Stimulated activated CD8-positive, alpha-beta memory T cell treated with anti-CD3 and anti-CD28 coated beads, Interleukin-12 subunit alpha, Interleukin-12 subunit beta, amount 100 ng/mL, for 24 hours (primary cell): ENCODE measurements around the gene OPCML.

Experiments used
- DNase-seq: peaks from one replicate; pipeline ENCODE4 v3.0.0-alpha.2; 2020; ENCODE audit errors: extremely low read depth

Gene OPCML

DNA sequence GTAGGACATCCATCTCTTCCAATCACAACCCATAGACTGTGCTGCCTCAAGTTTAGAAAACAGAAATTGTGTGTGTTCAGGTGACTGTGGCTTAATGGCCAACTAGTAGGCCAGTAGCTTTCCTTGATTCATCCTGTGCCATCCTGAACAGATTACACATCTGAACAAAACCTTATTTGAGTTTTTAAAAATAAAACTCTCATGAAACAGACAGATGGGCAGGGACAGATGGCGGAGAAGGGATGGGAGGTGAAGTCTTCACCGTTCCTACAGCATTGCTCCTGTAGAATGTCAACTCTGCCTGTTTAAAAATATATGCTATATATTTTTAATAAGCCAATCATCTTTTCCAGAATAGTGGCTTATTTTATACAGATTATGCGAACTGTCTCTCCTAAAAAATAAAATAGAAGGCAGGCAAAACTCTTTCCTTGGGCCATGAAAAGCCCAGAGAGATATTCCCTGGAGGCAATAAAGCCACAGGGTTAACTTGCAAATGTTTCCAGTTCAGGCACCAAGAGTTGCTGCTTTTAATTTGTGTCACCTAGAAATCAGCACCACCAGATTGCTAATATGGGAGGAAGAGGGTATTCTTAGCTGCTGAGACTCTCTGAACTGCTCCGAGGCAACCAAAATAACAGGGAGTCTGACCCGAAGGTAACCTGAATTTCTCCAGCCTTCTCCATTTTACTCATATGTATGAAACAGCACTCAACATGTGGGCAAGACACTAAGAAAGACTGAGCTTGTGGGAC lies 861.2 kb downstream of the OPCML start:
- DNase-seq, result no peak

GRCh38 chr11:132669949-132670348 lies 862.4 kb downstream of the OPCML start:
- DNase-seq, result no peak

- DNase-seq, result no peak
These were observed 867.1 kb downstream of the OPCML start for GRCh38 chr11:132665205-132665604.

- no peak for DNase-seq
These were observed 873.6 kb downstream of the OPCML start for GRCh38 chr11:132658696-132659095.

- DNase-seq, result no peak
These were observed 874.3 kb downstream of the OPCML start for GRCh38 chr11:132658004-132658403.

- no peak for DNase-seq
These were observed 877.0 kb downstream of the OPCML start for GRCh38 chr11:132655187-132655855.

DNA sequence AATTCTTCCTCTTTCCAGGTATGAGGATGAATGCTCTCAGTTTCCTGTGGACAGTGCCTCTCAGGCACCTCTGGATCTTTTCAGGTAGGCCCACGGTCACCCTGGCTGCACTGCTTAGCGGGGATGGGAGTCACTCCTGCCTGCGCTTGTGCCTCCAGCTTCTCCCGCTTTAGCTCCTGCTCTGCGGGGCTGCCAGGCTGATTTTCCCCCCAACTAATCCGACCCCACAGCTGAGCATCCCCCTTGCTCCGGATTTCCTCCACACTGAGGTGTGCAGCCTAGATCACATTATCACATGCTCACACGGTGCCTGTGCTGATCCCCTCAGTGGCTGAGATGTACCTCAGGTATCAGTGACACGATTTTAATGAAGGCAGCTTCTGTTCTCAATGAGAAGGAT lies 879.1 kb downstream of the OPCML start:
- DNase-seq, result no peak

GRCh38 chr11:132650969-132651720 lies 881.2 kb downstream of the OPCML start:
- no peak for DNase-seq

DNA sequence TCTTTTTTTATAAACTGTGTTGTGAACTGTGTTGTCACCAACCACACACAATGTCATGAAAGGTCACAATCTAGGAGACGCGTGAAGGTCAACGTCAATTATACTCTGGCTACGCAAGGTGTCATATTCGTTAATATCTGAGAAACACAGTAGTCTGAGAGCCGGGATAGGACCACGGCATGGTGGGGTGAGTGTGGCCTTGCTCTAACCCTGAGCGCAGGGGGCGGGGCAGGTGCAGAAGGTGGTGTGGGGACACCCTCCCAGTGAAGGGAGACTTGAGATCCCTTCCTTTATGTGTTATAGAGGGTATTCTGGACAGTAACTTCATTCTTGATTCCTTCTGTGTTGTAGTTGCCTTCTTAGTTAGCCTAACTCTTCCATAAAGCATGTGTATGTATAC lies 883.0 kb downstream of the OPCML start:
- DNase-seq, result no peak

DNA sequence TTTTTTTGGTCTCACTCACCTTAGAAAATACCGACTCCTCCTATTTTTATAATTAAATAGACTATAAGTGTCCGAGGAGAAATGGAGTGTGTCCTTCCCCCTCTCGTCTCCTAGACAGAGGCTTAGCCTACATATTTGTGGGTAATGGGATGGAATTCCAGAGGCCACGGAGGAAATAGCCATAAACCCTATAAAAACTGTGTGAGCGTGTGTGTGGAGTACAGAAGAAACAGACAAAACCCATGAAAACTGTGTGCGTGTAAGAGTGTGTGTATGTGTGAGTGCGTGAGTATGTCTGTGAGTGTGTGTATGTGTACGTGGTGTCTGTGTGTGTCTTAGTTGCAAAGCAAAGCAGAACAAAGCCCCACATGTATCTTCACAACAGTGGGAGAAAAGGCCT lies 883.5 kb downstream of the OPCML start:
- DNase-seq, result no peak

DNA sequence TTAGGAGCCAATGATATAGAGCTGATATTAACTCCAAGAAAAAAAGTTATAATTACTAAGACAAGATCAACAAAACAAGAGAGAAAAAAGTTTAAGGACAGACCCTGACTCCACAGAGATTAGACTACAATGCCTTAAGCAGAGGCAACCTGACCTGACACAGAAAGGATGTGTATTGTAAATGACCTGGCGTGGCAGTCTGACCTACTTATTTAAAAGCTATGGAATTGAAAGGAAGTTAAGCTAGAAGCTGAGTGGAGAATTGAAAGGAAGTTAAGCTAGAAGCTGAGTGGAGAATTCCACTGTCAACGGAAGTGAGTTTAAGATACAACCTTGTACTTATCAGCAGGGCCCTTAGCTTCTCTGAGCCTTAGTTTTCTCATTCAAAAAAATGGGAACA lies 885.4 kb downstream of the OPCML start:
- DNase-seq, result no peak

DNA sequence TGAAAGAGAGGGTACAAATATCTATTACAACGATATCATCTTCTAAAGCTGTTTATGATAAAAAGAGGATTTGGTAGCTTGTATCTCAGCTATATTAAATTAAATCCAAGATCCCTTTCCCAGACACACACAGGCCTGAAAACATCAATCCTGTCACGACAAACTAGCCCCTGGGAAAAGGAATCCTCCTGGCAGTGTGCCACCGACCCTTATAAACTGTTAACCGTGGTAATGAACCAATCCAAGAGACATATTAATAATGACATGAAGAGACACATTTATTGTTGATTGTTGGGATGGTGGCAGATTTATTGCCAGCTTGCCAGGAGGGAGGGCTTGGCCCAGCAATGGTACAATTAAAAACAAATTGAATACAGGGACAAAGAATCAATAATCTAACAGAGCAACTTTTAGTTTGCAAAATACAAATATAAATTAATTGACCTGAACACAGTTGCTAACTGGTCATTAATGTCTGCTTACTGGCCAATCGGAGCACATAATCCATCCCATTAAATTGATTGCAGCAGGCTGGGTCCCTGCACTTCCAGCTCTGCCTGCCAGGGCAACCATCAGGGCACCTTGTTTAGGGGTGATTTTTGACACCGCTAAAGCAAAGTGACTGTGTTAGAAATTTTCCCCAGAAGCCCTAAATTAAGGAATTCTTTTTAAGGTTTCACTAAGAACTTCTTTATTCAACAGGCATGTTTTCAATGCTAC lies 887.6 kb downstream of the OPCML start:
- no peak for DNase-seq

GRCh38 chr11:132643239-132643638 lies 889.1 kb downstream of the OPCML start:
- DNase-seq, result no peak

GRCh38 chr11:132640952-132641351 lies 891.3 kb downstream of the OPCML start:
- DNase-seq, result no peak

DNA sequence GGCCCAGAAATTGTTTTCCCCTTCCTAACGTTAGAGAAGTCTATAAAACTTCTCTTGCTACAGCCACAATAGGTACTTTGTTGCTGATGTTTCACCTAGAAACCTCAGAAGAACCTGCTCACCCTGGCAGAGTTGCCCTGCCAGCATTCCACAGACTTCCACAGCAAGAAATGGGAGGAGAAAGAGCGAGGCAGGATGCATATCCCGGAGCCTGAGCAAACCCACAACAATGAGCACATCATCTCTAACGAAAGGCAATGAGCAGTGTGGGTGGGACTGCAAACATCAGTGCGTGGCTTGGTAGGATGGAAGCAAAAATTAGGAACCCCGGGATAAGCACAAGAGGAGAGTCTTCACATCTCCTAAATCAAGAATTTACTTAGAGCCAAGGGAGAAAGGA lies 892.3 kb downstream of the OPCML start:
- DNase-seq, result no peak

DNA sequence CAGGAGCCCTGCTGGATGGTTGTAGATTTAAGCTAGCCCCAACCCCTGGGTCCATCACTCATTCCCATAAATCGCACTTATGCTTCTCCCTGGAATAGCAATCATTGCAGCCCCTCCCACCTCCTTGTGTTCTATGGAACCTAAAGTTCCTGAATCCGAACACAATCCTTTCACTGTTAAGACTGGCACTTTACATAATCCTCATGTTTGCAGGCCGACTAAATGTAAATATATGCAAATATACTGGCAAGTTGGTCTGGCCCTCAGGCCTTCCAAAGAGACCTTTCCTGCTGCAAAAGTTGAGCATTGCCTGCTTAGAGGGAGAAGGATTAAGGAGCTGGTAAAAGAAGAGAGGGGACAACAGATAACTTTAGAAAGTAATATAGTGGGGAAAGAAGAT lies 892.9 kb downstream of the OPCML start:
- DNase-seq, result no peak

DNA sequence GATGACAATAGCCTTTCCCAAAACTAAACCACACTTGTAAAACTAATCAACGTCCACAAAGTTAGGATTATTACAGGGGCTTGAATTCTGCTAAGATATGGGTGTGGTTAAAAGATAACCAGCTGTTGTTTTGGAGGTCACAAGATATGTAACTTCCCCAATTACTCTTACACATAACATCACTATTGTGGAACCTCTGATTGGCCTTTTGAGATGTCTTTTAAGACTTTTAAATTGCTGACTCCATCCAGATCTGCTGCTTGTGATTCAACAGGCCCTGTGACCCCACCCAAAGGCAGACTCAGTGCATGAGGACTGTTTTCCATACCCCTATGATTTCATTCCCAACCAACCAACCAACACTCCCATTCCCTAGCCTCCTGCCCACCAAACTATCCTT lies 893.9 kb downstream of the OPCML start:
- DNase-seq, result no peak

DNA sequence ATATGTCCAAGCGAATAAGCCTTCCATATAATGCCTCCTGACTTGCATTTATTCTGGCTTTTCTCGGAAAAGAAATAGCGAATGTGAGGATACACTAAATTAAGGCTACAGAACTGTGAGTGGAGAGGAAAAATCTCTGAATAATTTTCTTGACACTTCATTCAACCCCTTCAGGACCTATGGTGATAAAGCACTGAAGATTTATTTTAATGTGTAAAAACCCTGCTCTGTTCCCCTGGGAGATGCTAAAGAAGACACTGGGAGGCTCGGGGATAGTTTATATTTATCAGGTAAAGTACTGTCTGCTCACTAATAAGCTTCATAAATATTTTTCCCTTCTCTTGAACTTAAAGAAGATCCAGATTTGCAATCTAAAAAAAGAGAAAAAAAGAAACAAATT lies 895.8 kb downstream of the OPCML start:
- DNase-seq, result no peak

DNA sequence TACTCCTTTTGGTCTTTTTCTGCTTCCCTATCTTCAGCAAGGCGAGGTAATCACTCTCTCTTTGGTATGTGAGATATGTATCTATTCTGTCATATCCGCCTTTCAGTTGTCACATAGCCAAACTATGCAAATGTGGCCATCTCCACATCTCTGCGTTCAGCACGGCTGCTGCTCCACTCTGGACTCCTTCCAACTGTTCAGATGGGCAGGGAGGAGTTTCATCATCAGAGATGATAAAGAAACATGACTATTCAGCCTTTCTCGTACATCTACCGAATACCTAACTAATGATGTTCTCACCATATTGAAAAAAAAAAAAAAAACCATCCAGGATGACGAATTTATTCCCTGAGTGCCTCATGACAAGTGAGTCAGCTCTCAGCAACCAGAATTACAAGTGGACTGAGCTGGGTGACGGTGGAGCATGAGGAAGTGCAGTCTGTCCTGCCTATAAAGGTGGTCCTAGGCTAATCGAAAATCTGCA lies 899.6 kb downstream of the OPCML start:
- no peak for DNase-seq

DNA sequence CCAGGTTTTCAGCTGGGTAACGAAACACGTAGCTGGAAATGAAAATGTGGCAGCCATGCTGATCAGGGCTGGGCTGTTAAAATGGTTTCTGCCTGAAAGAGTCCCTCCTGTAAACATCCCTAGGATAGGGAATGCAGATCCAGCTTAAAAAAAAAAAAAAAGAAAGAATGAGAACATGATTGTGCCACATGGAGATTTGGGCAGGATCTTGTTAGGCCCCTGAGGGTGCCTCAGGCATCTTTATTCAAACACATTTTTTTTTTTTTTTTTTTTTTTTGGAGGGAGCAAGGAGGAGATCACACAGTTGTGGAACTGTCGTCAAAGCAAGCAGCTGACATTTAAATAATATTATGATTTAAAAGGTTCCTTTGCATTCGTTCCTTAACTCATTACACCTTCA lies 900.3 kb downstream of the OPCML start:
- no peak for DNase-seq

DNA sequence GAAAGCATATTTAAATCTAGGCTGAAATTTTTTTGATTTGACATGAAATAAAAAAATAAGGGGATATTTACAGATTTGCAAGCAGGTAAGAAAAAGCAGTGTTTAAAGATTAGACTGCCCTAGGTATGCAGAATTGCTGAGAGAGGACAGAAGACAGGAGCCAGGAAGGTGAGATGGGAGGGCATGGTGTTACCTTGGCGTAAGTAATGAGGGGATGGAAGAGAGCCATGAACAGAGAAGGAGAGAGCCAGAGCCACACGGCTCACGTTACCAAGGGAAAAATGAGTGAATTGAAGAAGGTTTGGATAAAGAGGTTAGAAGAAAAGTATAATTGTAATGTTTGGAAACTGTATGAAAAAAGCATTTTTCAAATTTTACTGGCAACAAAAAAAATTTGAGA lies 904.3 kb downstream of the OPCML start:
- no peak for DNase-seq

DNA sequence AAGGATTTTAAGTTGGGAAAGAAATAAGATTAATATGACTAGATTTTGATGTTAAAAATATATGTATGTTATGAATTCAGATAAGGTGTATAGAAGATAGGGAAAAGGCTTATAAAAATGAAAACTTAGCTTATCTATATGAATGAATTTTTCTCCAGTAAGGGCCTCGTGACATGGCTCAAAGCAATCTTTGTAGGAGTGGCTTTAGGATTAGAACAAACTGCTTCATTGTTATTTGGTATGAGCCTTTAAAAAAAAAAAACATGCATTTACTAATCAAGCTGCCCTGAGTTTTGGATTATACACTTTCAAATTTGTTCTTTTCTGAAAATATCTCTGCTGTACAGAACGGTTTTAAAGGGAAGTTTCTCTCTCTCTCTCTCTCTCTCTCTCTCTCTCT lies 905.9 kb downstream of the OPCML start:
- no peak for DNase-seq
